H1 (cell line): ENCODE data around the gene TPH2. TPM values are rescaled to one million over a fixed set of nuclear protein-coding genes. Genes with fewer than 3 reads are reported as not detected.

Experiments
- CTCF ChIA-PET: fragments of 300-600 bp; sonication (Branson Sonifier 250); formaldehyde crosslinking; loops from one replicate; lab custom pipeline; 2021; ENCODE audit not compliant: partially characterized antibody; lab: Charles Lee
- POLR2A ChIA-PET: fragments of 300-600 bp; sonication (Branson Sonifier 250); formaldehyde crosslinking; loops from one replicate; lab custom pipeline; 2021; ENCODE audit warnings: inconsistent platforms; ENCODE audit not compliant: partially characterized antibody; lab: Charles Lee
- DNase-seq, 2 experiments: peaks; one replicate each; pipeline versions ENCODE4 v3.0.0 to v3.0.0-alpha.2; 2010 to 2022; ENCODE audit warnings: low spot score in 2 of 2, low read depth in 1 of 2, mixed read lengths in 1 of 2
- FAIRE-seq: peaks from 2 replicates; lab custom pipeline; 2011; peaks lifted over from hg19 to GRCh38; lab: Jason Lieb, UNC
- H2AFZ ChIP-seq: 2 replicates; pipeline ENCODE4 v1.8.1; 2012; ENCODE audit warnings: low read length, inconsistent platforms
- H2AK5ac ChIP-seq: 2 replicates; pipeline ENCODE4 v1.6.1; 2013; ENCODE audit warnings: low read depth, low read length
- H2BK120ac ChIP-seq: replicated peaks from 2 replicates; pipeline ENCODE3; 2013; ENCODE audit warnings: low read depth, low read length, inconsistent platforms
- H2BK12ac ChIP-seq: 2 replicates; pipeline ENCODE4 v1.6.1; 2013; ENCODE audit warnings: low read depth, low read length
- H2BK15ac ChIP-seq: 2 replicates; pipeline ENCODE4 v1.6.1; 2013; ENCODE audit warnings: low read length
- H2BK20ac ChIP-seq: 2 replicates; pipeline ENCODE4 v1.6.1; 2013; ENCODE audit warnings: low read length
- H2BK5ac ChIP-seq: 2 replicates; pipeline ENCODE4 v1.6.1; 2013; ENCODE audit warnings: low read depth, low read length
- H3K14ac ChIP-seq: 2 replicates; pipeline ENCODE4 v1.6.1; 2013; ENCODE audit warnings: inconsistent platforms; ENCODE audit not compliant: insufficient read length
- H3K18ac ChIP-seq: 2 replicates; pipeline ENCODE4 v1.6.1; 2013; ENCODE audit warnings: low read length; ENCODE audit errors: extremely low read depth
- H3K23ac ChIP-seq: 2 replicates; pipeline ENCODE4 v1.6.1; 2013; ENCODE audit warnings: inconsistent platforms; ENCODE audit not compliant: insufficient read length
- H3K23me2 ChIP-seq: 2 replicates; pipeline ENCODE4 v1.6.1; 2013; ENCODE audit warnings: low read depth, low read length
- H3K27ac ChIP-seq: 2 replicates; pipeline ENCODE4 v1.6.1; 2011; ENCODE audit warnings: low read depth, low read length, inconsistent platforms
- H3K27me3 ChIP-seq, 4 experiments: replicated peaks in 1 of 4; 1 replicate in 1 of 4; 2 replicates in 3 of 4; pipeline versions ENCODE4 v1.6.1 to v1.8.1; 2011 to 2013; ENCODE audit warnings: low read length in 3 of 4, mild to moderate bottlenecking in 3 of 4, inconsistent platforms in 2 of 4, mixed read lengths in 2 of 4, moderate library complexity in 1 of 4; ENCODE audit not compliant: control insufficient read depth in 3 of 4, insufficient read depth in 3 of 4; ENCODE audit errors: extremely low read depth in 1 of 4
- H3K36me3 ChIP-seq, 4 experiments: 2 replicates each; pipeline versions ENCODE4 v1.6.1 to v1.8.1; 2011 to 2013; ENCODE audit warnings: mild to moderate bottlenecking in 4 of 4, low read length in 3 of 4, moderate library complexity in 2 of 4, control low read depth in 1 of 4, inconsistent platforms in 1 of 4; ENCODE audit not compliant: insufficient read depth in 4 of 4, control insufficient read depth in 2 of 4
- H3K4ac ChIP-seq: replicated peaks from 2 replicates; pipeline ENCODE3; 2013; ENCODE audit warnings: low read length, low read depth, mixed read lengths, inconsistent platforms; ENCODE audit not compliant: insufficient read length
- H3K4me1 ChIP-seq, 4 experiments: replicated peaks in 1 of 4; 1 replicate in 1 of 4; 2 replicates in 3 of 4; pipeline versions ENCODE4 v1.6.1 to v1.8.1; 2011 to 2013; ENCODE audit warnings: low read length in 3 of 4, inconsistent platforms in 2 of 4, mixed read lengths in 1 of 4; ENCODE audit not compliant: insufficient read depth in 4 of 4, control insufficient read depth in 3 of 4
- H3K4me2 ChIP-seq, 2 experiments: 2 replicates each; pipeline versions ENCODE4 v1.6.1 to v1.8.1; 2011 to 2013; ENCODE audit warnings: low read depth in 2 of 2, low read length in 2 of 2, control low read depth in 1 of 2, inconsistent platforms in 1 of 2, mild to moderate bottlenecking in 1 of 2; ENCODE audit not compliant: insufficient read depth in 1 of 2
- H3K4me3 ChIP-seq, 4 experiments: fragments of 200-600, 300-600 bp in 1 of 4; sonication (generic), shearing (Covaris generic), sonication (Bioruptor Twin) in 1 of 4; 2 replicates each; pipeline versions ENCODE4 v1.5.1 to v1.8.1; 2011 to 2016; ENCODE audit warnings: low read length in 4 of 4, low read depth in 3 of 4, control low read depth in 2 of 4, inconsistent platforms in 2 of 4, mild to moderate bottlenecking in 2 of 4, mixed read lengths in 1 of 4, moderate library complexity in 1 of 4; ENCODE audit not compliant: insufficient read depth in 2 of 4; ENCODE audit errors: extremely low read depth in 1 of 4
- H3K56ac ChIP-seq: replicated peaks from 2 replicates; pipeline ENCODE3; 2013; ENCODE audit warnings: low read depth, mild to moderate bottlenecking, mixed read lengths, low read length, inconsistent platforms; ENCODE audit not compliant: insufficient read length
- H3K79me1 ChIP-seq: 2 replicates; pipeline ENCODE4 v1.6.1; 2013; ENCODE audit warnings: low read depth, low read length, control low read depth
- H3K79me2 ChIP-seq, 2 experiments: 2 replicates each; pipeline versions ENCODE4 v1.6.1 to v1.8.1; 2012 to 2013; ENCODE audit warnings: low read length in 2 of 2, mild to moderate bottlenecking in 2 of 2, inconsistent platforms in 1 of 2; ENCODE audit not compliant: insufficient read depth in 2 of 2, control insufficient read depth in 1 of 2
- H3K9ac ChIP-seq, 4 experiments: replicated peaks in 1 of 4; 1 replicate in 1 of 4; 2 replicates in 3 of 4; pipeline versions ENCODE4 v1.6.1 to v1.8.1; 2011 to 2013; ENCODE audit warnings: low read depth in 3 of 4, low read length in 3 of 4, control low read depth in 2 of 4, mild to moderate bottlenecking in 2 of 4, moderate library complexity in 2 of 4, inconsistent platforms in 1 of 4; ENCODE audit errors: extremely low read depth in 1 of 4
- H3K9me3 ChIP-seq, 2 experiments: 2 replicates each; pipeline versions ENCODE4 v1.6.1 to v1.8.1; 2012 to 2013; ENCODE audit warnings: mild to moderate bottlenecking in 2 of 2, moderate library complexity in 2 of 2, control low read depth in 1 of 2, inconsistent platforms in 1 of 2, low read depth in 1 of 2, low read length in 1 of 2, mixed read lengths in 1 of 2; ENCODE audit not compliant: insufficient read depth in 2 of 2
- H4K20me1 ChIP-seq, 2 experiments: replicated peaks in 1 of 2; 2 replicates each; pipeline versions ENCODE3 to v1.8.1; 2011 to 2013; ENCODE audit warnings: inconsistent platforms in 2 of 2, low read length in 2 of 2, mild to moderate bottlenecking in 1 of 2; ENCODE audit not compliant: insufficient read depth in 2 of 2, control insufficient read depth in 1 of 2
- H4K5ac ChIP-seq: 2 replicates; pipeline ENCODE4 v1.6.1; 2013; ENCODE audit warnings: low read length, low read depth, mixed read lengths, inconsistent platforms; ENCODE audit not compliant: insufficient read length
- H4K8ac ChIP-seq: 2 replicates; pipeline ENCODE4 v1.8.0; 2013; ENCODE audit warnings: mild to moderate bottlenecking, moderate library complexity, low read length, inconsistent platforms; ENCODE audit not compliant: insufficient read depth; ENCODE audit errors: extremely low read depth
- H4K91ac ChIP-seq: replicated peaks from 2 replicates; pipeline ENCODE3; 2013; ENCODE audit warnings: low read length, mixed read lengths, inconsistent platforms; ENCODE audit not compliant: insufficient read length
- BACH1 ChIP-seq: IDR thresholded peaks from 2 replicates; pipeline ENCODE4 v1.6.1; 2012; ENCODE audit warnings: low read length, improper control_type of control experiment
- EGR1 ChIP-seq: IDR thresholded peaks from 2 replicates; pipeline ENCODE4 v1.6.1; 2011; ENCODE audit warnings: low read depth, low read length, borderline replicate concordance
- JUND ChIP-seq: IDR thresholded peaks from 2 replicates; pipeline ENCODE4 v1.6.1; 2011; ENCODE audit warnings: mild to moderate bottlenecking, improper control_type of control experiment, low read length
- KDM5A ChIP-seq: fragments of 200-600 bp; IDR thresholded peaks from 2 replicates; pipeline ENCODE4 v1.7.1; 2012; ENCODE audit warnings: mild to moderate bottlenecking, low read length, inconsistent platforms, mixed read lengths
- SAP30 ChIP-seq: fragments of 300-600 bp; sonication (generic); IDR thresholded peaks from 2 replicates; pipeline ENCODE4 v1.7.1; 2012; ENCODE audit warnings: low read length, moderate library complexity, mild to moderate bottlenecking, inconsistent platforms; ENCODE audit not compliant: insufficient read depth, insufficient replicate concordance
- SIRT6 ChIP-seq: IDR thresholded peaks from one replicate; pipeline ENCODE4 v1.7.1; 2012; ENCODE audit warnings: low read length, inconsistent platforms
- SP2 ChIP-seq: IDR thresholded peaks from 2 replicates; pipeline ENCODE4 v1.6.1; 2012; ENCODE audit warnings: mild to moderate bottlenecking, low read length, inconsistent platforms
- SRF ChIP-seq: IDR thresholded peaks from 2 replicates; pipeline ENCODE4 v1.6.1; 2011; ENCODE audit warnings: mild to moderate bottlenecking, low read depth, low read length, moderate library complexity
- WGBS, 2 experiments: shearing (Covaris generic) in 1 of 2; methylation state at CpG; one replicate each; pipeline versions ENCODE4 v1.1.6 to v1.1.7; 2013 to 2015; ENCODE audit warnings: low lambda C conversion rate in 2 of 2, mixed read lengths in 2 of 2, inconsistent platforms in 1 of 2, low coverage in 1 of 2, missing lambda C conversion rate in 1 of 2; ENCODE audit not compliant: insufficient replicate concordance in 2 of 2, insufficient coverage in 1 of 2, insufficient read length in 1 of 2; ENCODE audit errors: extremely low coverage in 1 of 2, missing lambda C conversion rate in 1 of 2; 5-methylcytosine and 5-hydroxymethylcytosine counted together
- polyA plus RNA-seq, 7 experiments: library from polyadenylated mRNA; depleted of rRNA in 3 of 7; stranded (reverse) in 5 of 7; unstranded in 2 of 7; fragments of >200 nt in 5 of 7; fragments of 200-250 nt in 2 of 7; gene quantifications; 1 replicate in 5 of 7; 2 replicates in 1 of 7; 4 replicates in 1 of 7; pipeline versions ENCODE4 v1.2.1 to v1.2.3, GENCODE V29; 2011 to 2013; ENCODE audit warnings: missing spikeins in 2 of 7, mixed read lengths in 2 of 7
- total RNA-seq: library from RNA; stranded (reverse); fragmentation: NEBNext Ultra II Directional; extraction: Animal tissue kit (Norgen Biotek cat#: 25700); gene quantifications from 2 replicates; pipeline ENCODE4 v1.2.1, GENCODE V29; 2021
- TF ChIP-seq, protein P1 (sequence below): IDR thresholded peaks from 2 replicates; pipeline ENCODE4 v1.6.1; 2012; ENCODE audit warnings: inconsistent platforms
- TF ChIP-seq, protein P2 (sequence below): IDR thresholded peaks from 2 replicates; pipeline ENCODE4 v1.6.1; 2011; ENCODE audit warnings: low read length, improper control_type of control experiment

The TPH2 gene
- total and polyA plus RNA-seq, 2 of the 8 experiments (the other 6 are each of a cell fraction or from before 2014, with no cell fraction given) = 0.57 to 1.1 TPM

DNA sequence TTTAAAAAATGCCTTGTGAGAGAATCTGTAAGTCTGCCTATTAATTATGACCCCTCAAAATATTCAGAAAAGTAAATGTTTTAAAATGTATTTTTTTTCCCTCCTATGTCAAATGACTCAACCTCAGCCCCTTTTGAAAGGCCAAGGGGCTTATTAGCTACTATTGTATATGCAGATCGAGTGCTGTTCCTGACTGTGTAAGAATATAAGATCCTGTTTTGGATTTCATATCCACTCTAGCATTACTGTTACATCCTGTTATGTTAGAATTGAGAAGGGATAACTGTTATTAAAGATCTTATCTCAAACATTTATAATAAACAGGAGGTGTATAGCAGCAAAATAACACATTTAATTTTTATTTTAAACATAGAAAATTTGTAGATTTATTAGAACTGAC, 46.6 kb upstream of the TPH2 start:
- no peak overlapping the region for H3K23ac ChIP-seq
- no peak overlapping the region for H4K5ac ChIP-seq
- WGBS, 2 experiments = 92% methylated on average over 1 of the region's 1 CpG; no CpG with 5 or more reads in 1 of the 2 experiments
- H3K9ac ChIP-seq = no peak overlapping the region
- H2BK120ac ChIP-seq = no peak overlapping the region
- no peak for FAIRE-seq
- no peak overlapping the region for H2BK20ac ChIP-seq
- peaks cover 0 to 1% (median 0%) of the 10 kb centered on the region in 4 experiments; a peak in 1 of 7 replicates for H3K27me3 ChIP-seq
- peaks cover 0 to 5% of the 10 kb centered on the region in 2 experiments for H4K20me1 ChIP-seq
- H4K91ac ChIP-seq = no peak overlapping the region
- no peaks in the 10 kb centered on the region for H3K4me1 ChIP-seq
- no peaks in the 10 kb centered on the region for H3K23me2 ChIP-seq
- no peak overlapping the region for H3K4me2 ChIP-seq
- TF ChIP-seq, protein P1, sequence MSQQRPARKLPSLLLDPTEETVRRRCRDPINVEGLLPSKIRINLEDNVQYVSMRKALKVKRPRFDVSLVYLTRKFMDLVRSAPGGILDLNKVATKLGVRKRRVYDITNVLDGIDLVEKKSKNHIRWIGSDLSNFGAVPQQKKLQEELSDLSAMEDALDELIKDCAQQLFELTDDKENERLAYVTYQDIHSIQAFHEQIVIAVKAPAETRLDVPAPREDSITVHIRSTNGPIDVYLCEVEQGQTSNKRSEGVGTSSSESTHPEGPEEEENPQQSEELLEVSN = no peak
- TF ChIP-seq KDM5A = no peak
- no peak for TF ChIP-seq SP2
- no peak for TF ChIP-seq JUND
- no peak for TF ChIP-seq SRF
- no peak for TF ChIP-seq SIRT6
- no peak for TF ChIP-seq SAP30
- TF ChIP-seq, protein P2, sequence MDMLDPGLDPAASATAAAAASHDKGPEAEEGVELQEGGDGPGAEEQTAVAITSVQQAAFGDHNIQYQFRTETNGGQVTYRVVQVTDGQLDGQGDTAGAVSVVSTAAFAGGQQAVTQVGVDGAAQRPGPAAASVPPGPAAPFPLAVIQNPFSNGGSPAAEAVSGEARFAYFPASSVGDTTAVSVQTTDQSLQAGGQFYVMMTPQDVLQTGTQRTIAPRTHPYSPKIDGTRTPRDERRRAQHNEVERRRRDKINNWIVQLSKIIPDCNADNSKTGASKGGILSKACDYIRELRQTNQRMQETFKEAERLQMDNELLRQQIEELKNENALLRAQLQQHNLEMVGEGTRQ = no peak
- no peak for TF ChIP-seq BACH1
- no peak for TF ChIP-seq EGR1
- no peaks in the 10 kb centered on the region for H3K9me3 ChIP-seq
- POLR2A ChIA-PET = no interaction called here
- no peak for DNase-seq
- no peak overlapping the region for H2BK5ac ChIP-seq
- CTCF ChIA-PET = interaction anchor here (0.5 to 1.2 kb wide), 5 partner anchors 10 to 161 kb away, joined by 3 to 5 read pairs (median 3); no protein-coding TSS in a partner anchor
- H3K79me2 ChIP-seq = no peaks in the 10 kb centered on the region
- no peak overlapping the region for H3K27ac ChIP-seq
- no peak overlapping the region for H2AK5ac ChIP-seq
- no peak overlapping the region for H2BK15ac ChIP-seq
- no peak overlapping the region for H3K14ac ChIP-seq
- H3K36me3 ChIP-seq = peaks cover 0 to 3% (median 1%) of the 10 kb centered on the region in 4 experiments; a peak in 4 of 8 replicates
- H3K4ac ChIP-seq = no peak overlapping the region
- H4K8ac ChIP-seq = no peak overlapping the region
- H3K79me1 ChIP-seq = no peaks in the 10 kb centered on the region
- H3K56ac ChIP-seq = no peak overlapping the region
- H2AFZ ChIP-seq = no peak overlapping the region
- no peak overlapping the region for H3K18ac ChIP-seq
- H3K4me3 ChIP-seq = no peak overlapping the region
- no peak overlapping the region for H2BK12ac ChIP-seq
